ENCODE results near the gene CFTR.

- TF ChIP-seq CTCF (conservative IDR thresholded peaks at IDR 0.05) (no peak), EZH2 (IDR thresholded peaks at IDR 0.05; ENCODE audit: low read depth) (no peak)
Observed at GRCh38 chr7:117444646-117445045, 35.2 kb upstream of the CFTR start.

Data from PC-9 (cell line).